Central memory CD4-positive, alpha-beta T cell (primary cell): ENCODE results near the gene KCNIP4.
"Not testable (repeated sequence)": the region's sequence is repeated elsewhere in the genome, so short reads cannot be mapped to it uniquely, and the experiment has no call there.

Experiments
- DNase-seq: peaks from one replicate; pipeline ENCODE4 v3.0.0; 2022

Gene KCNIP4

DNA sequence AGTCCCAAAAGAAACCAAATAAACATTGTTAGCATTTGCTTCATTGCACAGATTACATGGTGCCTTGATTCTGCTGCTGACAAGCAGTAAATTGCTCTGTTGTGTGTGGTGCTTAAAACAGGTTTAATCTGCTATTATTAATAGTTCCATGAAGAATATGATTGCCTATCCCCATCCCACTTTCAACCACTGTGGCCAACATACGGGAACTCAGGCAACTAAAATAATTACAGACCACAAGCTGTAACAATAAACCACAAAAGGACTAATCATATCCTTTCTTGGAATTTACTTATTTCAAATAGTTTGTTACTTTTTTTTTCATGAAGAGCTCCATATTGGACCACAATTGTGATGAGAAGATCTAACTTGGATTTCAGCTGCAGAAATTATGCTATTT is 1116.8 kb downstream of the KCNIP4 start:
- no peak for DNase-seq

DNA sequence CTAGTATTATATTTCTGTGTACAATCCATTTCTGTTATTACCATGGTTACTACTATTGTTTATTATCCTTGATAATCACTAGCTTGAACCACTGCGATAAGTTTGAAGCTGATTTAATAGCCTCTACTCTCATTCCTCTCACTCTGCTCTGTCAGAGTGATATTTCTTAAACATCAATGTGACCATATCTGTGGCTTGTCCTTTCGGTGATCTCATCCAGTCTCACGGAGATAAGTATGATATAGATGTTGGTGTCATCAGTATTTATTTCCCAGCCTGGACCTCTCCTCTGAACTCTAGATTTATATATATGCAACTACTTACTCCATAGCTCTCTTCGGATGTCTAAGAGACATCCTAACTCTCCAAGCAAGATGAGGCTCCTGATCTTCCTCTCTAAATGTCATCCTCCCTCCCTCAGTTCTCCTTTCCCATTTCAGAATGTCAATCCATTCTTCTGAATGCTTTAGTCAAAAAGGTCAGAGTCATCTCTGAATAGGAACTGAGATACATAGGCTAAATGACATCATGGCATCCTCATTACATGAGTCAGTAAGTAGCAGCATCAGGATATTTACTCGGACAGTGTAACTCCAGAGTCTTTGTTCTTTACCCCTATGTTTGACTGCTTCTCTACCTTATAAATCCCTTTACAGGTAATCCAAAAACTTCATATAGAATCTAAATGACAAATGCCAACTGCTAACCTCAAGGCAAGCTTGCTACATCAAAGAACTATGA is 1118.8 kb downstream of the KCNIP4 start:
- DNase-seq = no peak

GRCh38 chr4:20825505-20825904 is 1123.1 kb downstream of the KCNIP4 start:
- DNase-seq = no peak

DNA sequence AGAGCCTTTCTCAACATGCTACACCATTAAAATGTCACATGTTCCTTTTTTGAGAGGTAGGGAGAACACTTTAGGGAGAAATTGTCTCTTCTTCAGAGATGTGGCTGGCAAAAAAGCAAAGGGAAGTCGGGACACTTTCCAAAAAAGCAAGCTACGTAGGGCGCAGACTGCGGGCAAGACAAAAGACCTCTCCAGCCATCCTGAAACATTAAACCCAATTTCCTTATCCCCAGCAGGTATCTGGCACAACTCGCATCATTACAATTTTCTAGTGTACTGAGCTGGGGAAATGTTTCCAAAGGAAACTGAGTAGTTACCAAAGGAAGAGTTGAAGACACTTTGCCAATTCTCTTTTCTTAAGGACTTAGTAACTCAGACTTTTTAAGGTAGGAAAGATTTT is 1132.3 kb downstream of the KCNIP4 start:
- no peak for DNase-seq

- DNase-seq = no peak
Observed at GRCh38 chr4:20813700-20814099, 1134.9 kb downstream of the KCNIP4 start.

- DNase-seq = no peak
Observed at GRCh38 chr4:20809812-20810211, 1138.8 kb downstream of the KCNIP4 start.

GRCh38 chr4:20805716-20806115 is 1142.9 kb downstream of the KCNIP4 start:
- DNase-seq = no peak

- no peak for DNase-seq
Observed at GRCh38 chr4:20787940-20788665, 1160.5 kb downstream of the KCNIP4 start.

- DNase-seq = not testable (repeated sequence)
Observed at GRCh38 chr4:20783134-20783533, 1165.4 kb downstream of the KCNIP4 start.

DNA sequence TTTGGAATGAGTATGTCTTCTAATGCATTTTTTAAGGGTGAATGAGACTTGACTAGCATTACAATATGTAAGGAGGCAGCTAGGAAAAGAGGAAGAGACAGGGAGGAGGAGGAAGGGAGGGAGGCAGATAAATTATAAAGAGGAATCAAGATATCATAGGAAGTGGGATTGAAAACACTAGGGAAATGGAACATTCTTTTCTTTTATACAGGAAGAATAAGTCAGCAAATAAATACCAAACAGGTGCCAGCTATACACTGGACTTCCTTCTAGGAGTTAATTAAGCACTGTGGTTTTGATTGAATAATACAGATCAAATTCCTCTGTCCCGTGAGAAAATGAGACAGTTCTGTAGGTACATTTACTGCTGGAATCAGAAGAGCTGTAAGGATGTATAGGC is 1169.7 kb downstream of the KCNIP4 start:
- no peak for DNase-seq

GRCh38 chr4:20773144-20773997 is 1175.2 kb downstream of the KCNIP4 start:
- peak; percentile 16 for DNase-seq

- DNase-seq = no peak
Observed at GRCh38 chr4:20764366-20764992, 1184.1 kb downstream of the KCNIP4 start.

- DNase-seq = no peak
Observed at GRCh38 chr4:20761826-20762225, 1186.7 kb downstream of the KCNIP4 start.

DNA sequence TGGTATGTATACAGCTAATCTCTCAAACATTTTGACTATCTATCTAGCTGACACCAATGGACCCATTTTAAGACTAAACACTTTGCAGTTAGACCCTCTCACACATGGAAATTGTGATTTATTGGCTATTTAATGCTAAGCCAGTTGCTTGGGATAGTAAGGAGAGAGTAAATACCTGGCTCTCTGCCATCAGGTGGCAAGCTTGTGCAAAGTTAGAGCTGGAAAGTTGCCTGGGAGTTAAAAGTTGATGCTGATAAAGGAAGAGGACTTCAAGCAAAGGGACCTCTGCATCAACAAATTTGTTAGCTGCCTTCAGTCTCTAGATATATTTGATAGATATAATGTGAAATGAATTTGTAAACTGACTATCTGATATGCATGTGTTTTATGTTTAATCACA is 1187.2 kb downstream of the KCNIP4 start:
- DNase-seq = no peak

GRCh38 chr4:20760053-20760452 is 1188.5 kb downstream of the KCNIP4 start:
- DNase-seq = no peak

DNA sequence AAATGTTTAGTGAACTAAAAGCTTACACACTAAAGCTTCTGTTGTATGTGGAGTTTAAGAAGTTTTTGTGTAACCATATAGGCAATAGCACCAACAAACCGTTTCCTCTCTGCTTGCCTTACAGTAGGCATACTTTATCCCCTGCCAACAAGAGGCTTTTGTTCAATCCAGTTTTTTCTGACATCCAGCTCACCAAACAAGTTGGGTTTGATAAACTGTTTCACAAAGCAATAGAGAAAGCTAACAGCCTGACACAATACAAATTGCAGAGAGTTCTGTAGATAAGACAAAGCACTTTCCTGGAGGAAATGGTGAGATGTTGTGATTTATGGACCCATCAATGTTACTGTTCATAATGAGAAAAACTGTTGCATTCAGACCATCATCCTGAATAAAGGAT is 1194.5 kb downstream of the KCNIP4 start:
- DNase-seq = no peak

DNA sequence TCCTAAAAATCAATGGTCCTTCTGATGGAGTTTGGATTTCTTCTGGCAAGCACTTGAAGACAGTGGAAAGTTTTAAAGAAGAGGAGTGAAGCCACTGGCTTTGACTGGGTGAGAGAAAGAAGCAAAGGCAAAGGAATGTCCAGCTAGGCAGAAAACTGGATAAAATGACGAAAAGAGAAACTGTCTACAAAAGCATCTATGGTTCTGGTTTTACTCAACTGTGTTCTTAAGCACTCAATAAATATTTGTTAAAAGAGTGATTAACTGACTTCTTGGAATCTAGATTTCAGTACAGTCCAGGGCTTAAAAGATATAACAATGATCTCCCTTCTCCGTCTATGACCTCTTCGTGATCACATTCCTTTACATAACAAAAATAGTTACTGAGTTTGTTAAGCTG is 1195.9 kb downstream of the KCNIP4 start:
- no peak for DNase-seq

DNA sequence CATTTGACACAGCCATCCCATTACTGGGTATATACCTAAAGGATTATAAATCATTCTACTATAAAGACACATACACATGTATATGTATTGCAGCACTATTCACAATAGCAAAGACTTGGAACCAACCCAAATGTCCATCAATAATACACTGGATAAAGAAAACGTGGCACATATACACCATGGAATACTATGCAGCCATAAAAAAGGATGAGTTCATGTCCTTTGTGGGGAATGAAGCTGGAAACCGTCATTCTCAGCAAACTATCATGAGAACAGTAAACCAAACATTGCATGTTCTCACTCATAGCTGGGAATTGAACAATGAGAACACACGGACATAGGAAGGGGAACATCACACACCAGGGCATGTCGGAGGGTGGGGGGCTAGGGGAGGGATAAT is 1202.6 kb downstream of the KCNIP4 start:
- DNase-seq = not testable (repeated sequence)

DNA sequence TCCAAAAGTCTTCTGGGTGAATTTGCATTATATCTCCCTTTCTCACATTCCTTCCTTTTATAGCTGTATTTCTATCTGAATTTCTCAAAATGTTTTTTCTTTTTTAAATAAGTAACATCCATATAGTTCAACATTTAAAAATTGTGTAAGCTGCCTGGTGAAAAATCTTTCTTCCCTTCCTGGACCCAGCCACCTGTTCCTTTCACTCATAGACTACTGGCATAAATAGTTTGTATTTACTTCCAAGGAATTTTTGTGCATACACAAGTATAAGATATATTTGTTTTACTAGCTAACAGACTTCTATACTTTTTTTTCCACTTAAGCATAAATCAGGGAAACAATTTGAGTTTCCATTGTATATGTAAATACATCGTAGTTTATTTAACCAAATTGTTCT is 1212.6 kb downstream of the KCNIP4 start:
- no peak for DNase-seq

- no peak for DNase-seq
Observed at GRCh38 chr4:20724915-20725314, 1223.7 kb downstream of the KCNIP4 start.

- no peak for DNase-seq
Observed at GRCh38 chr4:20723463-20723862, 1225.1 kb downstream of the KCNIP4 start.

GRCh38 chr4:20723019-20723418 is 1225.6 kb downstream of the KCNIP4 start:
- no peak for DNase-seq

DNA sequence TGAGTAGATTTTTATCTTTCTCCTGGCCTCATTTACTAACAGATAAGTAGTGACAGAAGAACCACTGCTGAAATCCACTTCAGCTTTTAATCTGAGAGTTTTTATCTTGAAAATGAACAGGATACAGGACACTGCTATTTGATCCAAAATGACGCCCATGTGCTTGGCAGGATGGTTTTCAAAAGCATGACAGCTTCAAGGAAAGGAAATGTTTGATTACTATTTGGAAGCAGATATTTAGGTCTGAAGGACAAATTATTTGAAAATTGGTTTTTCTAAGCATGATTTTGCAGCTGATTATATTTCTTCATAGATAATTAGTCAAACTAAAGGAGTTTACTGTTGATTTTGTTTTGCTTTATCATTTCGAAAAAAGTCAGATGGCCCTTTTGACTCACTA is 1237.2 kb downstream of the KCNIP4 start:
- DNase-seq = no peak
